ENCODE measurements around the gene CD99.
A peak's percentile ranks its signal among the peaks of the same experiment; 100 is the strongest.

CD99 gene

GRCh38 chrX:2676794-2677675, 14.1 kb upstream of the CD99 start:
- no peak for DNase-seq

GRCh38 chrX:2677764-2678163, 13.3 kb upstream of the CD99 start:
- DNase-seq: no peak

- DNase-seq: no peak
These were observed 12.5 kb upstream of the CD99 start for GRCh38 chrX:2678583-2678982.

- DNase-seq: no peak
These were observed 11.3 kb upstream of the CD99 start for GRCh38 chrX:2679534-2680485.

- no peak for DNase-seq
These were observed 10.4 kb upstream of the CD99 start for GRCh38 chrX:2680486-2681348.

GRCh38 chrX:2682565-2683177, 8.4 kb upstream of the CD99 start:
- no peak for DNase-seq

GRCh38 chrX:2684256-2684655, 6.8 kb upstream of the CD99 start:
- no peak for DNase-seq

GRCh38 chrX:2685886-2686285, 5.2 kb upstream of the CD99 start:
- DNase-seq: no peak

GRCh38 chrX:2689773-2690666, 1.1 kb upstream of the CD99 start:
- DNase-seq: no peak

- DNase-seq: peak; percentile 56 to 63
These were observed 587 bp downstream of the CD99 start for GRCh38 chrX:2691543-2692220.

GRCh38 chrX:2692221-2693112, 1.4 kb downstream of the CD99 start:
- DNase-seq: peak in 1 of 2 experiments; percentile 47

- no peak for DNase-seq
These were observed 2.3 kb downstream of the CD99 start for GRCh38 chrX:2693113-2694002.

GRCh38 chrX:2694914-2695267, 3.8 kb downstream of the CD99 start:
- DNase-seq: no peak

GRCh38 chrX:2696698-2697215, 5.7 kb downstream of the CD99 start:
- peak; percentile 70 to 73 for DNase-seq

GRCh38 chrX:2697306-2697705, 6.2 kb downstream of the CD99 start:
- no peak for DNase-seq

GRCh38 chrX:2697741-2698299, 6.7 kb downstream of the CD99 start:
- no peak for DNase-seq

- DNase-seq: no peak
These were observed 7.5 kb downstream of the CD99 start for GRCh38 chrX:2698604-2699003.

GRCh38 chrX:2699959-2700358, 8.9 kb downstream of the CD99 start:
- DNase-seq: no peak
